Large intestine (tissue), 3 donors: ENCODE measurements around the gene DPF1. TPM values are rescaled to one million over a fixed set of nuclear protein-coding genes. Genes with fewer than 3 reads are reported as not detected.
A peak's percentile ranks its signal among the peaks of the same experiment; 100 is the strongest.
"Not testable (repeated sequence)": the region's sequence is repeated elsewhere in the genome, so short reads cannot be mapped to it uniquely, and the experiment has no call there.

Experiments
- DNase-seq, 2 donors: peaks; one replicate each; pipeline versions ENCODE4 v3.0.0 to v3.0.0-alpha.2; 2013
- H3K27ac ChIP-seq: one replicate; pipeline ENCODE4 v1.5.1; 2013; ENCODE audit warnings: low read length
- H3K27me3 ChIP-seq: 2 replicates; pipeline ENCODE4 v1.6.1; 2013; ENCODE audit warnings: low read length; ENCODE audit not compliant: control insufficient read depth, insufficient read depth
- H3K36me3 ChIP-seq: 2 replicates; pipeline ENCODE4 v1.6.1; 2013; ENCODE audit warnings: low read length; ENCODE audit not compliant: control insufficient read depth, insufficient read depth
- H3K4me1 ChIP-seq: one replicate; pipeline ENCODE4 v1.6.1; 2013; ENCODE audit warnings: low read length; ENCODE audit not compliant: control insufficient read depth, insufficient read depth
- H3K4me3 ChIP-seq: one replicate; pipeline ENCODE4 v1.5.1; 2013; ENCODE audit warnings: low read length
- H3K9me3 ChIP-seq: one replicate; pipeline ENCODE4 v1.6.1; 2013; ENCODE audit warnings: mild to moderate bottlenecking, low read depth, low read length, moderate library complexity; ENCODE audit not compliant: control insufficient read depth
- WGBS: methylation state at CpG from one replicate; pipeline ENCODE4 v1.1.5; 2013; ENCODE audit warnings: low lambda C conversion rate; ENCODE audit not compliant: insufficient coverage; 5-methylcytosine and 5-hydroxymethylcytosine counted together
- polyA plus RNA-seq: library from polyadenylated mRNA; unstranded; fragments of 120-200 nt; gene quantifications from one replicate; pipeline ENCODE4 v1.2.1, GENCODE V29; 2013

DPF1 gene
- polyA plus RNA-seq, 1 donor: 1.8 TPM

DNA sequence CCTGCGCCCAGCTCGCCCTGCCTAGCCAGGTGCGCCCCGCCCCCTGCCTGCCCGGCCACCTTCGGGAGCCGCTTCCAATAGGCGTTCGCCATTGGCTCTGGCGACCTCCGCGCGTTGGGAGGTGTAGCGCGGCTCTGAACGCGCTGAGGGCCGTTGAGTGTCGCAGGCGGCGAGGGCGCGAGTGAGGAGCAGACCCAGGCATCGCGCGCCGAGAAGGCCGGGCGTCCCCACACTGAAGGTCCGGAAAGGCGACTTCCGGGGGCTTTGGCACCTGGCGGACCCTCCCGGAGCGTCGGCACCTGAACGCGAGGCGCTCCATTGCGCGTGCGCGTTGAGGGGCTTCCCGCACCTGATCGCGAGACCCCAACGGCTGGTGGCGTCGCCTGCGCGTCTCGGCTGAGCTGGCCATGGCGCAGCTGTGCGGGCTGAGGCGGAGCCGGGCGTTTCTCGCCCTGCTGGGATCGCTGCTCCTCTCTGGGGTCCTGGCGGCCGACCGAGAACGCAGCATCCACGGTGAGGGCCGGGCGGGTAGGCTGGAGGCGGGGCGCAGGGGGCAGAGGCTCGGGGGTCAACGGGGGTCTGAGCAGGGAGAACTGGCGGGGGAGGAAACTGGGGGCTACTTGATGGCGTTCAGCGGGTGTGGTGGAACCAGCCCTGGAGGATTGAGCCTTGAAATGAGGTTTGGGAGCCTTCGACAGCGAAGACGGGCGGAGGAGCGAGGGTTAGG, 40.6 kb upstream of the DPF1 start, which contains the start of gene SPINT2:
Gene SPINT2 (plus strand): TSS at position 88 of the 727 bp plus-strand sequence. CDS start 320 bp downstream, at position 408.
- Histone ChIP-seq H3K27me3 (no peaks in the 10 kb centered on the region), H3K4me1 (peaks cover 39% of the 10 kb centered on the region), H3K9me3 (peaks cover 5% of the 10 kb centered on the region), H3K36me3 (no peaks in the 10 kb centered on the region), H3K27ac (peak within 1 kb of the TSS; percentile 99), H3K4me3 (peak within 1 kb of the TSS; percentile 94)
- peak in 1 of 2 donors; percentile 41 for DNase-seq
- no CpG with 5 or more reads among the region's 78 CpGs for WGBS

GRCh38 chr19:38263689-38264485, 39.9 kb upstream of the DPF1 start:
- WGBS: no CpG with 5 or more reads among the region's 34 CpGs
- no peaks in the 10 kb centered on the region for H3K36me3 ChIP-seq
- H3K27me3 ChIP-seq: no peaks in the 10 kb centered on the region
- peak overlapping the region; percentile 85 for H3K27ac ChIP-seq
- H3K9me3 ChIP-seq: peaks cover 5% of the 10 kb centered on the region
- H3K4me3 ChIP-seq: peak overlapping the region; percentile 5
- peaks cover 35% of the 10 kb centered on the region for H3K4me1 ChIP-seq
- DNase-seq: peak; percentile 94 to 98

DNA sequence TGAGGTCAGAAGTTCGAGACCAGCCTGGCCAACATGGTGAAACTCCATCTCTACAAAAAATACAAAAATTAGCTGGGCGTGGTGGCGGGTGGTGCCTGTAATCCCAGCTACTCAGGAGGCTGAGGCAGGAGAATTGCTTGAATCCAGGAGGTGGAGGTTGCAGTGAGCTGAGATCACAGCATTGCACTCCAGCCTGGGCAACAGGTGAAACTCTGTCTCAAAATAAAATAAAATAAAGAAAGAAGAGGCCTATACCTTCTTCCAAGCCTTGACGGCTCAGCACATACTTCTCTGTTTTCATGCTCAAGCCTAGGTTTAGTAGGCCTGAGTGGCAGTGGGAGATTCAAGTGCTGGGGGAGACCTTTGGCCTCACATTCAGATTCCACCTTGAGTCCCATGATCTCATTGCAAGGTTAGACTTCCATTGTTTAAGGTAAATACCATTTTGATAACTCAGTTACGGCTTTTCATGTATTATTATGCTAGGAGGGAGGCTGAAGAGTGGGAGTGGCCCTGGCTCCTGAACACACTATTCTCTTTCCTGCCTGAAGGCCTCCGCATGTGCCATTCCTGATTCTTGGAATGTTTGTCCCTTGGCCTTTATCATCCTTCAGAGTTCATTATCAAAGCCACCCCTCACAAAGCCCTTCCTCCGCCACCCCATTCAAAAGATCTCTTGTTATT, 38.7 kb upstream of the DPF1 start:
- Histone ChIP-seq H3K9me3 (peaks cover 5% of the 10 kb centered on the region), H3K27ac (peak overlapping the region; percentile 85), H3K4me3 (no peak overlapping the region), H3K36me3 (no peaks in the 10 kb centered on the region), H3K27me3 (no peaks in the 10 kb centered on the region), H3K4me1 (peaks cover 28% of the 10 kb centered on the region)
- WGBS: 86% methylated on average over 1 of the region's 7 CpGs
- peak in 1 of 2 donors; percentile 84 for DNase-seq

DNA sequence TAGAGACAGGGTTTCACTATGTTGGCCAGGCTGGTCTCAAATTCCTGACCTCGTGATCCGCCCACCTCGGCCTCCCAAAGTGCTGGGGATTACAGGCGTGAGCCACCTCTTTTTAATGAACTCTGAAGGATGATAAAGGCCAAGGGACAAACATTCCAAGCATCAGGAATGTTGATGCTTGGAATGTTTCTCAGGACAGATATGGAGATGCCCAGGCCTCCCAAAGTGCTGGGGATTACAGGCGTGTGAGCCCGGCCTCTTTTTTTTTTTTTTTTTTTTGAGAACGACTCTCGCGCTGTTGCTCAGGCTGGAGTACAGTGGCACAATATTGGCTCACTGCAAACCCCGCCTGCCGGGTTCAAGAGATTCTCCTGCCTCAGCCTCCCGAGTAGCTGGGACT, 37.9 kb upstream of the DPF1 start:
- not testable (repeated sequence) for H3K27ac ChIP-seq, H3K9me3 ChIP-seq, DNase-seq, H3K36me3 ChIP-seq, H3K27me3 ChIP-seq, H3K4me3 ChIP-seq
- H3K4me1 ChIP-seq: peaks cover 23% of the 10 kb centered on the region
- no CpG with 5 or more reads among the region's 12 CpGs for WGBS

DNA sequence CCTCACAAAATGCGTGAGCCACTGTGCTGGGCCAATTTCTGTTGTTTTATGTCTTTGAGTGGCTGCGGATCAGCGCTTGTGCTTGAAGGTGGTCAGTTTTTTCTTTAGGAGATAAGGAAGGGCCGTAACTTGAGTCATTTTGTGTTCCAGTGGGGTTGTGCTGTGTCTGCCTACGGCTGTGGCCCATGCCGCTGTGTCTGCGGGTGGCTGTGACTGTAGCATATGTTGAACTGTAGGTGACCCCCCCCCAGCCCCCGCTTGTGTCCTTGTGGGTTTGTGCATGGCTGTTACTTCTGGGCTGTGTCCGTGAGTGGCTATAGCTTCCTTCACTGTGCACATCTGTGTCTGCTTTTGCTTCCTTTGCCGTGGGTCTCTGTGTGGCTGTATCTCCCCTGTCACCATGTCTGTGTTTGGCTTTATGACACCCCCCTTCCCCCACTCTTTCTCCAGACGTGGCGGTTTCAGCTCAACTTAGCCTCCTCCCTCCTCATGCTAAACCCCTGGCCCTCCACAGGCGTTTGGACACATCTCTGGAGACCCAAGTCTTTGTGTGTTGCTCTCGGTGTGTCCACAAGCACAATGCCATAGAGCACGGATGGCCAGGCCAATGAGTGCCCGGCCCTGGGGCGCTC, 31.5 kb upstream of the DPF1 start:
- Histone ChIP-seq H3K4me3 (peak overlapping the region; percentile 51), H3K36me3 (no peaks in the 10 kb centered on the region), H3K27me3 (no peaks in the 10 kb centered on the region), H3K9me3 (no peaks in the 10 kb centered on the region), H3K27ac (peak overlapping the region; percentile 70), H3K4me1 (peaks cover 54% of the 10 kb centered on the region)
- DNase-seq: peak in 1 of 2 donors; percentile 59
- WGBS: no CpG with 5 or more reads among the region's 17 CpGs

DNA sequence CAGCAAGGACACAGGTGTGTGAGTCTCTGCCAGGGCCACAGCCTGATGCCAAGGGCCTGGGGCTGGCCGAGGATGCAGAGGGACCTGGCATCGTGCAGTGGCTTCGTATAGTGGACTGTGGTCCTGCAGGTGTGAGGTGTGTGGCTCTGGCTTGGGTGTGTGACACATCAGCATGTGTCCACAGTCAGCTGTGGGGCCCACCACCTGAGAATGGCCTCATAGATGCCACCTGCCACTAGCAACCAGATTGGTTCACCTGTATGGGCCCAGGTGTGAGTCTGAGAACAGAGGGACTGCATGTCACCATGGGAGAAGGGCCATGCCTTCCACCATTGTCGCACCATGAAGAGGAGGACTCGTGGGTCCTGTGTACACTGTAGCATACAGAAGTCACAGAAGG, 29.8 kb upstream of the DPF1 start:
- DNase-seq: peak in 1 of 2 donors; percentile 37
- peaks cover 62% of the 10 kb centered on the region for H3K4me1 ChIP-seq
- H3K36me3 ChIP-seq: no peaks in the 10 kb centered on the region
- no peak overlapping the region for H3K4me3 ChIP-seq
- no peaks in the 10 kb centered on the region for H3K27me3 ChIP-seq
- peak overlapping the region; percentile 91 for H3K27ac ChIP-seq
- WGBS: no CpG with 5 or more reads among the region's 5 CpGs
- H3K9me3 ChIP-seq: no peaks in the 10 kb centered on the region

- DNase-seq: peak in 1 of 2 donors; percentile 37
- no peaks in the 10 kb centered on the region for H3K36me3 ChIP-seq
- H3K4me1 ChIP-seq: peaks cover 68% of the 10 kb centered on the region
- WGBS: no CpG with 5 or more reads among the region's 21 CpGs
- H3K27ac ChIP-seq: peak overlapping the region; percentile 91
- H3K9me3 ChIP-seq: no peaks in the 10 kb centered on the region
- H3K27me3 ChIP-seq: no peaks in the 10 kb centered on the region
- peak overlapping the region; percentile 2 for H3K4me3 ChIP-seq
These were observed 29.1 kb upstream of the DPF1 start for GRCh38 chr19:38252941-38253691.

DNA sequence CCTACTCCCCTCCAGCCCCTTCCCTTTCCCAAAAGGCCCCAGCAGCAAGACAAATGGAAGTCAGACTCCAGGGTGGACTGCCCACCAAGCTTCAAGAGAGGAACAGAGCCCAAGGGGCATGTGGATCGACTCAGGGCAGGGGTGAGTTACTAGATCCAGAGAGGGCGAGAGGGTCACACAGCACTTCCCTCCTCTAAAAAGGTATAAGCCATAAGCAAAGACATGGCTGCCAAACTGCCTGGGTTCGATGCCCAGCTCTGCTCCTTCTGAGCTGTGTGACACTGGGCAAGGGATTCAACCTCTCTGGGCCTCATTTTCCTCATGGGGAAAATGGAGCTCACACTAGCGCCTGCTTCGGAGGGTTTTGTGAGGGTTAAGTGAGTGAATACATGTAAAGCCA, 28.4 kb upstream of the DPF1 start:
- WGBS: no CpG with 5 or more reads among the region's 5 CpGs
- DNase-seq: no peak
- H3K4me3 ChIP-seq: peak overlapping the region; percentile 2

DNA sequence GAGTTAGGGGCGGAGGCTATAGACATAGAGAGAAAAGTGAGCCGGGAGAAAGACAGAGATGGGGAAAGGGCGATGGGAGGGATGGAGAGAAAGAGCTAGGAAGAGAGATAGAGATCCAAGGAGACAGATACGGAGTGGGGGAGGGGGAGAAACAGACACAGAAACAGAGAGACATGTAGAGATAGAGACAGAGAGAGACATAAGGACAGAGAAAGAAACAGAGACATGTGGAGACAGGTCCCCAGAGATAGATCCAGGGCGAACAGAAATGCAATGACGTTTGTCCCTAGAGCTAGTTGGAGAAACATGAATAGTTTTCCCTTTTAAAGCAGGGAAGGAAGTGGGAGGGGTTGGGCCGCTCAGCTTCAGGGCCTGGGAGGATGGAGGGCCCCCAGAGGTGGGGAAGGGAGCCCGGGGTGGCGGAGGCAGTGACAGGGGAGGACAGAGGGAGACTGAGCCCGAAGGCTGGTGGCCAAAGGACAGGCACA, 27.6 kb upstream of the DPF1 start:
- peak overlapping the region; percentile 91 for H3K27ac ChIP-seq
- no peak overlapping the region for H3K4me3 ChIP-seq
- 27% methylated on average over 6 of the region's 10 CpGs for WGBS
- H3K4me1 ChIP-seq: peaks cover 66% of the 10 kb centered on the region
- peak in 1 of 2 donors; percentile 68 for DNase-seq
- no peaks in the 10 kb centered on the region for H3K9me3 ChIP-seq
- no peaks in the 10 kb centered on the region for H3K36me3 ChIP-seq
- no peaks in the 10 kb centered on the region for H3K27me3 ChIP-seq

More for the DNA sequence above, 28.4 kb upstream of the DPF1 start:
- Histone ChIP-seq H3K36me3 (no peaks in the 10 kb centered on the region), H3K27me3 (no peaks in the 10 kb centered on the region), H3K9me3 (no peaks in the 10 kb centered on the region), H3K27ac (peak overlapping the region; percentile 91), H3K4me1 (peaks cover 72% of the 10 kb centered on the region)
